ENCODE data around the gene BLACAT1. TPM values are rescaled to one million over a fixed set of nuclear protein-coding genes. Genes with fewer than 3 reads are reported as not detected.

BLACAT1 gene
- polyA plus RNA-seq, 10 donors, result 0.05 TPM; not detected in 9

DNA sequence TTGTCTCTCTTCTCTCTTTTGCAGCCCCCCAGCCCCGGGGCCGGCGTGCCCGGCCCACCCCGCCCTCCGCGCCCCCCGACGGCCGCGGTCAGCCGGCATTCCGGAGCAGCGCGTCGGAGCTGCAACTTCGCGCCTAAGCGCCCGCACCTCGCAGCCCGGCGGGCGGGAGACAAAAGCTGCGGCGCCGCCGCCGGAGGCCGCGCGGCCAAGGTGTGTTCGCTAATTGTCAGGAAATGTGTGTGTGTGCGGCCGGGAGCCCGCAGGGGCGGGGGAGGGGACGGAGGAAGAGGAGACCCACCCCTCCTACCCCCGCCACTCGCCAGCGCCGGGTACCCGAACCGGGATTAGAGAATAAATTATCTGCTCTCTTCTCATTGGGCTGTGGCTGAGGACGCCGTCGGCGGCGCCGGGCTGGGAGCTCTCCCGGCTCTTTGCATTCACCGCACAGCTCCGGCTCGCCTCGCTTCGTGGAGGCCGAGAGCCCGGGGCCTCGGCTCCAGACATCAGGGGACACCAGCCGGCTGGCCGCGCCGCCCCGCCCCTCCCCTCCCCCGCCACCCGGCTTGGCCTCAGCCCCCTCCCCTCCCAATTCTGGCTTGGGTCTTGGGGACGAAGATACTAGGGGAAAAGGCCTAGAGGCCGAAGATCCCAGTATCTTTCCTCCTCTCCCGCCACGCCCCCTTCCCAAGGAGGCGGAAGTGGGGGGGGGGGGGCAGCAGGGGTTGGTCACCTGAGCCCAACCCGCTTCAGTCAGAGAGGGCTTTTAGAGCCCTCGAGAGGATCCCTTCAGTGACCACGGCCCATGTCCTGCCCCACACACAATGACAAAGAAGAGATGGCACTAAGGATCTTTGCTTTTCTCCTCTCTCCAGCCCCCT lies 1.3 kb upstream of the BLACAT1 start:
- DNase-seq, result no peak

DNA sequence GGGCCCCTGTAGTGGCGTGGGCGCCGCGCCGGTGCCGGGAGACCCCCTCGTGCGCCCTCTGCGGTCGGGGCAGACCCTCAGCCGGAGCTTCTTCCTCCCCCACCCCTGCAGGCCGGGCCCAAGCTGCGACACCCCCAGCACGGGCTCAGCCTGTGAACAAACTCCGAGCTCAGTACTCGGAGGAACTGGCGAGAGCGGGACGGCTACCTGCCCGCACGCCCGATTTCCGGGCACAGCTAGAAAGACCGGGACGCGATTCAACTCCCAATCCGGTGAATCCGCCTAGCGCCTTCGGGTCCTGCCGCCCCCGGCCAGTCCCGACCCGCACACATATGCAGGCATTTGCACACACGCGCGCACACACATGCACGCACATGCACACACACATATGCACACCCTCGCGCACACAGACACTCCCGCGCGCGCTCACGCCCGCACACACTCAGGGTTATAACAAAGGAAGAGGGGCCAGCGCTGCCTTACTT lies 580 bp upstream of the BLACAT1 start:
- no peak for DNase-seq

DNA sequence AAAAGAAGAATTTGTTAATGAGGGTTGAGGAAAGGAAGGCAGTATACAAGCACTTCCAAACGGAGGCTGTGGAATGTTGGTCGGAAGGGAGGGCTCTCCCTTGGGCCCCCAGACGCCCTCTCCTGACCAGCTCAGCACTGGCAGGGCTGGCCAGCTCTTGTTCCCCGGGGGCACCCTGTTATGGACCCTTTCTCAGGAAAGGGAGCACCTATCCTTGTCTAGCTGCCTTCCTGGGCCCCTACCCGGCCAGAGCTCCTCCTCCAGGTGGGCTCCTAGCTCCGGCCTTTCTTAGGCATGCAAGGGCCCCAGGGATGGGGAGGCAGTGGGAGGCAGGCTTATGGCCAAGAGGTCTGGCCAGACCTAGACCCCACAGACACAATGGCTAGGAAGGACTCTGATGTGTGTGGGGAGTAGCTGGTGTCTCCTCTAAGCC lies 926 bp downstream of the BLACAT1 start:
- DNase-seq, result no peak

DNA sequence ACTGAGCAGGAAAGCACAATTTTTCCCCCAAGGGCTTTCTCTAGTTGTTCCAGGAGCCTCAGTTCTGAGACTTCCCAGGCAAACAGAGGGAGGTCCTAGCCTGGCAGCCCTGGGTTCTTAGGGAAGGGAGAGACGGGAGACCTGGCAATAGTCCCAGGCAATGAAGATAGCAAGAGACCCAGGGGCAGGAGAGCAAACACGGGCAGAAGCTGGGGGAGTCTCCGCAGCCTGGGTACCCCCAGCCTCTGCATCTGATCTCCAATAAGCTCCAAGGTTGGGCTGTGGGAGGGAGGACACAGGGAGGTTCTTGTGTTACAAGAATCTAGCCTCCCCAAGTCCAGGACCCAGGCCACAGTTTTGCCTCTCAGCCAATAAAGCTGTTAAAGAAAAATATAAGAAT lies 2.4 kb downstream of the BLACAT1 start:
- no peak for DNase-seq

DNA sequence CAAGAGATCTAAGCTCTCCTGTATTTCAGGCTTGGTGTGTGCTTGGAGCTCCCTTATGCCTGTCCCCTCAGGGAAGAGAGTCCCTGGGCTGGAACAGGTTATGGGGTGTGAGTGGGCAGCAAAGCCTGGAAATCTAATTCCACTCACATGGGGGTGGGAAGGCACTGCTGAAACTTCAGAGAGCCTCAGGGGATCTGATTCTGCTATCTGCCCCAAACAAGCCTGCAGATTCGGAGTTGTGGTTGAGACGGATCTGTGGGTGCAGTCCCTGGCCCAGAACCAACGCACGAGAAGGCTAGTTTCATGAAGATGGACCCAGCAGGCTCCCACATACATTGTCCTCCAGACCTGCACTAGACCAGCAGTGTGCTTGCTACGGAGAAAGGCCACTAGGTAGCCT lies 2.9 kb downstream of the BLACAT1 start:
- no peak for DNase-seq

DNA sequence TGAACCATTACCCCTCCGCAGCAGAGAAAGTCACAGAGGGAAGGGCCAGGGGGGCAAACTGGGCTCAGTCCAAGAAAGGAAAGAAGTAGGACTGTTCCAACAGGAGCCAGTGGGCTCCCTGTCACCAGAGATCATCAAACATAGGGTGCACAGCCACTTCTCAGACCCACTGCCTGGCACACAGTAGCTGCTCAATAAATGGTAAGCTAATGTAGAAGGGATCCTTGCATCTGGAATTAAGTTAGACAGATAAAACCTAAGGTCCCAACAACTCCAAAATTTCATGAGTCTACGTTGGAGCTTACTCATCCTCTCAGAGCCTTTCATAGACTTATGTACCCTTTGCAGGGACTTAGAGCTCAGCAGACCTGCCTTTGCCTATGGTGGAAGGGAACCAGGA lies 3.5 kb downstream of the BLACAT1 start:
- DNase-seq, result no peak

DNA sequence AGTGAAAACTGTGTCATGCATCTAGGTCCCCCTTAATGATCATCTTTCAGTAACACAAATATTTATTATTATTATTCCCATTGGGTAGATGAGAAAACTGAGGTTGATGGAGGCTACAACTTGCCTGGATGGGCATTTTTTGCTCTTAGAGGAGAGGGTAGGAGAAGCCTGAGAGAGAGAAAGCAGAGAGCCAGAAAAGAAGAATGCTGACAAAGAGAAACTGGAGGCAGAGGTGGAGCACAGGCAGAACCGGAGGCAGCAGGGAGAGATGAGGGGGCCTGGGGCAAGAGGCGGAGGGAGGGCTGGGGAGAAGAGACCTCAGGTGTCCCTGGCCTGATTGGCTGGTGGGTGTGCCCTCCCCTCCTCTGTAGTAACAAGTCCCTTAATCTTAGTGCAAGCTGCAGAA lies 4.1 kb downstream of the BLACAT1 start:
- no peak for DNase-seq

- no peak for DNase-seq
These were observed 4.6 kb downstream of the BLACAT1 start for GRCh38 chr1:205451202-205451601.

- DNase-seq, result no peak
These were observed 5.4 kb downstream of the BLACAT1 start for GRCh38 chr1:205450448-205450847.

DNA sequence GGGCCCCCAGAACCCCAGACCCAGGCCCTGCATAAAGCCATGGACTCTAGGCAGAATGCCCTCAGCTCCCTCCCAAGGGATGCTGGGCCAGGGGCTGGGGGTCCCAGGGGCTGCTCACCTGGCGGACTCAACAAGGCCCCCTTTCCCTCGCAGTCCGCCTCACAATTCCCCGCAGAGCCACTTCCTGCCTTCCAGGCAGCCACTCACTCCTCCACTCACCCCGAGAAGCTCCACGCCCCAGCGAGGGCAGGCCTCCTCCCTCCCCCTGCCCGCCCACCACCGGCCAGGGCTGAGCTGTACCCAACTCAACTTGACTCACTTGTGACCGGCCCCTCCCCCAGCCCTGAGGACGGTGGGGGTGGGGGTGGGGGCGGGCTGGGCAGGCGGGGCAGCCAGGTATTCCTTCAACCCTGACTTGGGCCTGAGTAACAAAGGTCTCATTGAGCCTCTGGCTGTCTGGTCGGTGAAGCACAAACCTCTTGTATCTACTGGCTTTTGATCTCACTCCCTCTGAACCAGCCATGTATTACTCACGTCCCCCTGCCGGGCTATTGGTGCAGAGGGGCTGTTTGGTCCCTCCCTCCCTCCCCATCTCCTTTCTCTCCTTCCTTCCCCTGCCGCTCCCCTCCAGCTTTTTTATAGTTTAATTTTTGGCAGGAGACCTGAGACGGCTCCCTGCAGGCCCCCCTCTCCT lies 5.9 kb downstream of the BLACAT1 start:
- DNase-seq, result no peak

DNA sequence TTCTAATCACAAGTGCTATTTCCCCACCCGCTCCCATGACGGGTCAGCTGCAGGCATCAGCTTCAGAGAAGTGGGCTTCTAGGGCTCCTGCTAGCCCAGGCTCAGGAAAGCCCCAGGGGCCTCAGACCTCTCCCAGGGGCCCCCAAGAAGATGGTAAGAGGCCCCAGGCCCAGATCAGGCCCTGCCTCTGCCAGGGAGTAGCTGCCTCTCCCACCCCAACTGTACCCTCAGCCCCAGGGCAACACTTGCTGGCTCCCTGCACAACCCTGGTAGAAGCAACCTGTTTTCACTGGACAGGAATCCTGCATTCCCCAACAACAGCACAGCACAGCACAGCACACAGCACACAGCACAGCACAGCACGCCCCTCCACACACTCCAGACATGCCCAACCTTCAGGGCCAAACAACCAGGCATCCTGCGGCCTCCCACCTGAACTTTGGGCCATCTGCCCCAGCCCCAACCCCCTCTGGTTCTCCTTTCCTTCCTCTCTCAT lies 6.5 kb downstream of the BLACAT1 start:
- DNase-seq, result no peak

DNA sequence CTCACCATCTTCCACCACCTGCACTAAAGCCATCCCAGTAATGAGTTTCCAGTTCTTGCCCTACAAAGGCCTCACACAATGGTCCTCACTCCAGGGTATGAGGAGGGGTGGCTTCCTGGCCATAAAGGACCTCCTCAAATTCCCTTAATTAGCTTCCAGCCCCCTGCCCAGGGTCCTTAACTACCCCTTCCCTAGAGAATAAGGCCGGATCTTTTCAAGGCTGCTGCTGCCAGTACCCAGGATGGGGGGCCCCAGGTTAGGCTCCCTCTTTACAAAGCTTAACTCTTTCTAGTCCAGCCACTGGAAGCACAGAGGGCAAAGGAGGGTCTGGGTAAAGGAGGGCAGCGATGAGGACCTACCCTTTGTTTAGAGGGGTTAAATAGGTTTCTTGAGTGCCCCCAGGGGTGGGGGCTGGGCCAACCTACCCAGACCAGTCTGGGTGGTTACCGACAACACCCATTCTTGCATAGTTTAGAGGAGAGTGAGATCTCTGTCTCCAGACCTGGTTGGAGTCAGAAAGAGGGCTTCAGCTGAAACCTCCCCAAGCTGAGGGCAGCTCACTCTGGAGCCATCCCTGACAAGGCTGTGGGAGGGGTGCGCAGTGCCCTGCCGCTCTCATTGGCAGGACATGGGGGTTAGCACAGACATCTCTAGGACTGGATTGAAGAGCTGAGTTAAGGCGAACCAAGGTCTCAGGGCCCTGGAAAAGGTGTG lies 7.1 kb downstream of the BLACAT1 start:
- DNase-seq, result no peak

DNA sequence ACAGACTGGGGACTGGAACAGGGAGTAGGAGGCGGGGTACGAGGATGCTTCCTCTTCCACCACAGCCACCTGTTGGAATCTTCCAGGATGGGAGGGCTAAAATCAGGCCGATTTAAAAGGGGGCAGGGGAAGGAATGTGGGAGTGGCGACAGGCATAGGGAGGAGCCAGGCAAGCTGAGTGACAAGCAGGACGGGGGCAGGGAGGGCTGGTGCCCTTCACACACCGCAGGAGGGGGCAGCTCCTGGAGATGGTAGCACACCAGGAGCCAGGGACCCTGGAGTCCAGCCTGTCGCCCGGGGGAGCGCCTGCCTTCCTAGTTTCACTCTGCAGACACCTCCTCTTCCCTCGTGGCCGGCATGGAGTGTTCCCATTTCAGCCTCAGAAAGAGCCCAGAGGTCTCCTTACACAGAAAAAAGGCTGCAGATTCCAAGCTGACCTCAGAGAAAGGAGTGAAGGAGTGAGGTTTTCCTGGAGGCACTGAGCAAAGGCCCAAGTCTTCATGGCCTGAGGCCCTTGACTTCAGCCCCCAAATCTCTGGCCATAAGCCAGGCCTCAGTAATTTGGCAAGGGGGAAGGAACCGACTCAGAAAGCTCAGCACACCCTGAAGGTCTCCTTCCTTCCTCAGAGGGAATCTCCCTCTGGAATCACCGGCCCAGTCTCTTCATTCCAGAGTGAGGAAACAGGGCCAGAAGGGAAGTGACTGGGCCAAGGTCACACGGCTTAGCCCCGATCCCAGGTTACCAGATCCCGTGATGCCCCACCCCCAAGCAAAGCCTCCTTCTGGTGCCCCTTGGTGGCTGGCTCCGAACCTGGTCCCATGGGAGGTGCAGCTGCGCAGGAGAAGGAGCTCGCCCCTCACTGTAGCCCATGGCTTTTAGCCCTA lies 8.1 kb downstream of the BLACAT1 start:
- no peak for DNase-seq

DNA sequence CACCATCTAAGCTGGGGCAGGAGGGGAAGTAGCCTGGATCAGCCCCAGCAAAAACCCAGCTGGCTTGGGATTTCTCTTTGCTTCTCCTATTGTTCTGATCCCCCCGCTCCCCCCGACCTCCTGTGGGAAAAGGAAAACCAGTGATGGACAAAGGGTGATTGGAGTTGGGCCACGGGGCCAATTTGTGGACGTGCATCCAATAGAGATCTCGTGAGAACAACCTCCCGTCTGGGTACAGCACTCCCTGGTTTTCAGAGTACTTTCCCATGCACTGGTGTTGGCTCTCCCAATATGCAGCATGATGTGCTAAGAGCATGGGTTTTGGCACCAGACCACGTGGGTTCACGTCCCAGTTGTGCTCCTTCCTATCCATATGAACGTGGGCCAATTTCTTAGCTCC lies 9.0 kb downstream of the BLACAT1 start:
- DNase-seq, result no peak

DNA sequence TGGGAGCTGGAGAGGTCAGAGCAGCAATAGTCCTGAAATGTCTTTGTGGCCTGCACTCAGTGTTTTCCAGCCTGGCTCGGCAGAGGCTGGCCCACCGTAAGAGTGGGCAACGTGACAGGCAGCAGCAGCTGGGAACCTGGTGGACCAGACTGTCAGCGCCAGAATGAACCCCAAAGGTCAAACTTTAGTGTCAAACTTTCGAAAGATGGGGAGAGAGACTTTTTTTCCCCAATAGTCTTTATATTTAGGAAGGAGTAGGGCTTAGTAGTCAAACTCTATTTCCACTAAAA lies 10.3 kb downstream of the BLACAT1 start:
- no peak for DNase-seq

- DNase-seq, result peak in 2 of 3 donors; percentile 37 to 69
These were observed 10.8 kb downstream of the BLACAT1 start for GRCh38 chr1:205444931-205445645.

GRCh38 chr1:205444300-205444930 lies 11.4 kb downstream of the BLACAT1 start:
- no peak for DNase-seq

DNA sequence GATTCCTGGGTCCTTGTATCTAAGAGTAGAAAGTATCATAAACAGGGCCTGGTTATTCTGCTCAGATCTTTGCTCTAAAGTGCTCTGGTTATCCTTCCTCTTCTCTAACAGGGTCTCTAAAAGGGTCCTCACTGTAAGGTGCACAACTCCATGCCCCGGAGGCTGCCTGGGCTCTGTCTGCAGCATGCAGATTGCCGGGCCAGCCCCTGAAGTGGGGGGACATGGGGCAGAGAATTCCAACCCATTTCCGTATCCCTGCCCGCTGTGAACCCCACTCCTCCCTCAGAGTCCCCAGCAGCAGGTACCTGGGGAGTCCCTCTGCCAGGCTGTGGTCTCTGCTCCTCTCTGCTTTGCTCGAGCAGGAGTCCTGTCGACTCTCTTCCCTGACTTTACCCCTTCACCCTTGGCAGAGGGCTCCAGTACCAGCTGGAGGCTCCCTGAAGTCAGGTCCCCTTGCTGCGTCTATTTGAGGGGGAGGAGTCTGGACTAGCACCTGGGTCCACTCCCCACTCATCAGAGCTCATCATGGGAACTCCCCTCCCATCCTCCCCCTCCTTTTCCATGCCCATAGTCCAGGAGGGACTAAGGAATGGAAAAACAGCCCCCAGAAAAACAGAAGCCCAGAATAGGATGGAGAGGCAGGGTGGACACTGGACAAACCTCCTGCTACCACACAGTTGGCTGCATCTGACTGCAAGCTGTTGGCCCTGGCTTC lies 12.1 kb downstream of the BLACAT1 start:
- DNase-seq, result no peak

DNA sequence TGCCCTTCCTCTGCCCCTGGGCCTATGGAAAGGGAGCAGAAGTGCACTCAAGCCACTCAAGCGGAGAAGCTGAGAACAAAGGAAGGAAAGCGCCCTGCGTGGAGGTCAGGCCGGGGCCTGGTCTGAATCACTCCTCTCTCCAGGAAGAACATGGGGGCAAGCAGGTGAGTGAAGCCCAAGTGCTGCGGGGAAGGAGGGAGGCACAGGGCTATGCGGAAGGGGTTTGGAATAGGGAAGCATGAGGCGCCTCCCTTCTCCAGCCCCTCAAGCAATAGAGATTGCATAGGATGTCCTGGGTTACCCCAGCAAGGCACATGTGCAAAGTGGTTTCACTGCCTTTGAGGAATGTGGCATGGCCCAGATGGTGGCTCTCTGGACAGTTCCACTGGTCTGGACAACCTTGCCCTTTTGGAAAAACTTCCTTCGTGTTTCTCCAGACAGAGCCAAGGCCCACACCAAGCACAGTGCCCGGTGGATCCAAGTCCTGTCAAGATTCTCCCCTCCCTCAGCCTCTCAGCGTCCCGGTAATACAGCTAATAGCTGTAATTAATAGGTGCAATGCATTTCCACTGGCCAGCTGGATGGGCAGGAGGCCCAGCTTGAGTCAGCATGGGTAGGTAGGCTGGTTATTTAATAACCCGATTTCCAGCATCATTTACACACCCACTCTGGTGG lies 13.7 kb downstream of the BLACAT1 start:
- DNase-seq, result no peak
